ENCODE measurements around the gene ADCY5.

ADCY5 gene

GRCh38 chr3:123378409-123378915 is 70.4 kb downstream of the ADCY5 start:
- DNase-seq (ENCODE audit: low read depth) = no peak
- H3K4me3 ChIP-seq (ENCODE audit: control insufficient read depth, low read depth, low read length) = no peak overlapping the region
- TF ChIP-seq CTCF (IDR thresholded peaks at IDR 0.05; ENCODE audit: control insufficient read depth, insufficient read depth, low read depth, low read length, missing control alignments) = no peak

DNA sequence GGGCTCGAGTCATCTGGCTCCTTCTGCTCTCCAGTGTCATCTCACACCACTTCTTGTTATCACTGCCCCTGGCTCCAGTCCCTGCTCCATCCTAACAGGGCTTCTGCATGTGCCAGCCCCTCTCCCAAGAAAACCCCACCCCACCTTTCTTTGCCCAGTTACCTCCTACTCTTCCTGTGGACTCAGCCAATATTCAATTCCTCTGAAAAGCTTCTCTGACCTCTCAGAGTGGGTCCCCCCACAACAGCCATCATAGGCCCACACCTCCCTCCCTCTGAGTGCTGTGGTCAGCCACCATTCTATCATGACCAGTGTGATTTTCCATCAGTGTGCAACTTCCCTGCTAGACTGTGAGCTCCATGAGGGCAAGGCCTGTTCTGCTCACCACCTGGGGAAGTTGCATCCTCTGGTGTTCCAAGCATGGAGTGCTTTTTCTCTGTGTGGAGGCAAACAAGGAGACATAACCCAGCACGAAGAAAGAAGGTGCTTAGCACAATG is 71.6 kb downstream of the ADCY5 start:
- no peak overlapping the region for H3K4me3 ChIP-seq (ENCODE audit: control insufficient read depth, low read depth, low read length)
- no peak for DNase-seq (ENCODE audit: low read depth)
- no peak for TF ChIP-seq CTCF (IDR thresholded peaks at IDR 0.05; ENCODE audit: control insufficient read depth, insufficient read depth, low read depth, low read length, missing control alignments)

- TF ChIP-seq CTCF (IDR thresholded peaks at IDR 0.05; ENCODE audit: control insufficient read depth, insufficient read depth, low read depth, low read length, missing control alignments) = no peak
- no peak overlapping the region for H3K4me3 ChIP-seq (ENCODE audit: control insufficient read depth, low read depth, low read length)
- DNase-seq (ENCODE audit: low read depth) = no peak
These were observed 72.2 kb downstream of the ADCY5 start for GRCh38 chr3:123376451-123377242.

DNA sequence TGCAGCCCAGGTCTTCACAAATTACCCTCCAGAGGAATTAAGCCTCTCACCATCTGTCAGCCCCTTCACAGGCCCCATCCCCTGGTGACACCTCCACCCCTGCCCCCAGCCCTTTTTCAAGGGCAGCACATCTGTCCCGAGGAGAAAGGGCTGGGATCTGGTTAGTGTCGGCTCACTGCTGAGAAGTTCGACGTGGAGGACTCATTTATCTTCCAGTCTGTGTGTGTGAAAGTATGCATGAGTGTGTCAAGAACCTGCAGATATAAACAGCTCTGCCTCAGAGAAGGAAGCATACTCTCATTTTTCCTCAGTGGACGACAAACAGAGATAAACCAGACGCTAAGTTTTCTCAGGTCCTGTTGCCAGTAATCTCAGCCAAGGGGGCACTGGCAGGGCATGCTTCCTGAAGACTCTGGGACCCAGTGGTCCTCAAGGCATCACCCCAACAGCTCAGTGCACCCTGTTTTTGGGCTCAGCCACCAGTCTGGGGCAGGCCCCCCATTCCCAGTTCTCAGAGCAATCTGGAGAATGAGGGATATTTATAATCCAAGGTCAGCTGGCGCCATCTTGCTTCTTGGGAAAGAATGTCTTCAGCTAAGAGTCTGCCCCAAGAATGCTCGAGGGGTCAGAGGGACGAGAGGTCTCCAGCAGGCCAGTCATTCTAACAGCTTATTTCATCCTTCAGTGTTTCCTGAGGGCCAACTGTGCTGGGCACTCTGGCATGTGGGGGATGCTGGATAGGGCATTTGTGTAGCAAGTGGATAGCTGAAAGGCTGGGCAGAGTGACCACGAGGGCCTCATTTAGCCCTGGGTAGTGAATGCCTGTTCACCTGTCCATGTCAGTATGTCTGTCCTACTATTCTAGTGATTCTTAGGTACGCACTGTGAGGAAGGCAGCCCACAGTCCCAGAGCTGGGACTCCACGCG is 73.6 kb downstream of the ADCY5 start:
- TF ChIP-seq CTCF (IDR thresholded peaks at IDR 0.05; ENCODE audit: control insufficient read depth, insufficient read depth, low read depth, low read length, missing control alignments) = no peak
- H3K4me3 ChIP-seq (ENCODE audit: control insufficient read depth, low read depth, low read length) = no peak overlapping the region
- DNase-seq (ENCODE audit: low read depth) = no peak

- DNase-seq (ENCODE audit: low read depth) = no peak
- no peak overlapping the region for H3K4me3 ChIP-seq (ENCODE audit: control insufficient read depth, low read depth, low read length)
- TF ChIP-seq CTCF (IDR thresholded peaks at IDR 0.05; ENCODE audit: control insufficient read depth, insufficient read depth, low read depth, low read length, missing control alignments) = no peak
These were observed 74.9 kb downstream of the ADCY5 start for GRCh38 chr3:123374016-123374415.

DNA sequence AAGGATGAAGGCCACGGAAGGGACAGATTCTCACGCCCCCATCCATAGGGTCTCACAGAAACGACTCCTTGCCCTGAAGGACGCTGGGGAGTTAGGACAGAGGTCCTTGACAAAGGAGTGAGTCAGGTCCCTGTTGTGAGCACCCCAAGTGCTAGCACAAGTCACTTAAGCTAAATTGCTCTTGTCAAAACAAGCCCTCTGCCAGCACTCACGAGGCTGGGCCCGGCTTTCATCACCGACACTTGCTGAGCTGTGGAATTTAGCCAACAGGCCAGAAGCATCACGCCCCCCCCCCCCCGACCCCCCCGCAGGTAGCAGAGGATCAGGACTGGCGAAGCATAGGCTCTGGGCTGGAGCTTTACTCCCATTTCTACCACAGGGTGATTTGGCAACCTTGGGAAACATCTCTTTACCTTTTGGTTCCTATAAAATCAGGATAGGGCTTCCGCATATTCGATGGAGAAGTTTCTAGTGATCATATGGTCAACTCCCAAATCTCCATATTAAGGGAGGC is 75.4 kb downstream of the ADCY5 start:
- no peak overlapping the region for H3K4me3 ChIP-seq (ENCODE audit: control insufficient read depth, low read depth, low read length)
- TF ChIP-seq CTCF (IDR thresholded peaks at IDR 0.05; ENCODE audit: control insufficient read depth, insufficient read depth, low read depth, low read length, missing control alignments) = no peak
- DNase-seq (ENCODE audit: low read depth) = no peak

All from AG09309 (cell line).